GM18508 (cell line): Measurements from ENCODE around the gene STRADB.
"Not testable (repeated sequence)": the region's sequence is repeated elsewhere in the genome, so short reads cannot be mapped to it uniquely, and the experiment has no call there.

Experiments used
- ATAC-seq: cut with Tn5 transposase; IDR thresholded peaks from one replicate; pipeline ENCODE4 v1.9.1; 2021; ENCODE audit warnings: moderate number of reproducible peaks; ENCODE audit not compliant: insufficient read depth, unreplicated experiment

Gene STRADB

GRCh38 chr2:201464547-201464946 lies 13.0 kb downstream of the STRADB start:
- ATAC-seq: no peak

DNA sequence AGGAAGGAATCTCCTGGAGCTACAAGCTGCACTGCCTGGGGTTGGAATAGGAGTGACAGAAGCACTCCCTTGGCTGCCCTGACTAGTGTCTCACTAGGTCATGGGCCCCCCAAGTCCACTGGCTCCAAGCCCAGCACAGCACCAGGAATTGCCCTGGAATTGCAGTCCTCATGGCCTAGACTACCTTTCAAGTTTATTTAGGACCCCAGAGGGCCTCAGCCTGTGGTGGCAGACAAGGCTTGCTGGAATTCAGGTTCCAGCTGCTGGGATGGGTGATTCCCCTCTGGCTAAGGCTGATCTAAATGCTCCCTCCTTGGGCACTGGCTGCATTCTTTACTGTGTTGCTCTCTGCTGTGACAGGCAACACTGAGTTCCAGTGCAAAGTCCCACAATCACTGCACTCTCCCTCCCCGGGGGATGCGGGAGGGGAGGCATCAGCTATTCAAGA lies 14.0 kb downstream of the STRADB start:
- ATAC-seq: no peak

DNA sequence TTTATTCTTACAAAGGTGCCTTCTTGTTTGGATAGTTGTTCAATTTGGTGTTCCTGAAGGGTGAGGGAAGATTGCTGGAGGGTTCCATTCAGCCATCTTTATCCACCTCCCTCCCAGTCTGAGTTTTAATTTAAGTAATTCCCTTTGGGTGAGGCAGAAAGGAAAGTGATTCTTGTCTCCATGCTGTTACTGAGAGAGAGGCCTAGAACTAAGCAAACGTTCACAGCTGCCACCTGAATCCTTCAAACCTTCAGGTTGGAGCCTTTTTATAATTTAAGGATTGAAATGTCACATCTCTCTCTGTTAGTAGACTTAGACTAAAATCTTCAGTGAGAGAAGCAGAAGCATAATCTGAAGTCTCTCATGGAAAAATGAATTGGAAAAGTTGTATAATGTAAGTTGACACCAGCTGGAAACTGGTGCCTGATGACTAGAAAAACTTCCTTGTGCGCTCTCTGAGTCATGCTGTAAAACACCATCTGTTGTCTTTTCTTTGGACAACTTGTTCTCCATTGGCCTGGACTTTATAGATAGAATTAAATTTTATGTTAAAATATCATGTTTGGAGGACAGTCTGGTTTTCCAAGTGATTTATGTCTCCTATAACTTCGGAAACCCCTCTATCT lies 14.6 kb downstream of the STRADB start:
- ATAC-seq: no peak

DNA sequence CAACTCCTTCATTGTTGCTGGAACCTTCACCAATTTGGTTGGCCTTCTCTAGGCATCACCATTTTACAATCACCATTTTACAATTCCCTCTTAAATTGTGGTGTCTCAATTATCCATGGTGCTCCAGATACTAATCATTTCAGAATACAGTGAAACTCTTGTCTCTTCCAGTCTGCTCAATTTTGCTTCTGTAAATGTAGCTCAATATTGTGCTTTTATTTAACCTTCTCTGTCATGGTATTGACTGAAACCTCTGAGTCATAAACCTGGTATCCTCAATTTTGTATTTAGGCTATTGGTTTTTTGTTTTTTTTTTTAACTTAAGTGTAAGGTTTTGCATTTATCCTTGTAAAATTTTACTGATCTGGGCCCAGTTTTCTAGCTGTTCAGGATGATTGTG lies 16.1 kb downstream of the STRADB start:
- ATAC-seq: no peak

GRCh38 chr2:201470821-201471731 lies 19.5 kb downstream of the STRADB start:
- no peak for ATAC-seq

DNA sequence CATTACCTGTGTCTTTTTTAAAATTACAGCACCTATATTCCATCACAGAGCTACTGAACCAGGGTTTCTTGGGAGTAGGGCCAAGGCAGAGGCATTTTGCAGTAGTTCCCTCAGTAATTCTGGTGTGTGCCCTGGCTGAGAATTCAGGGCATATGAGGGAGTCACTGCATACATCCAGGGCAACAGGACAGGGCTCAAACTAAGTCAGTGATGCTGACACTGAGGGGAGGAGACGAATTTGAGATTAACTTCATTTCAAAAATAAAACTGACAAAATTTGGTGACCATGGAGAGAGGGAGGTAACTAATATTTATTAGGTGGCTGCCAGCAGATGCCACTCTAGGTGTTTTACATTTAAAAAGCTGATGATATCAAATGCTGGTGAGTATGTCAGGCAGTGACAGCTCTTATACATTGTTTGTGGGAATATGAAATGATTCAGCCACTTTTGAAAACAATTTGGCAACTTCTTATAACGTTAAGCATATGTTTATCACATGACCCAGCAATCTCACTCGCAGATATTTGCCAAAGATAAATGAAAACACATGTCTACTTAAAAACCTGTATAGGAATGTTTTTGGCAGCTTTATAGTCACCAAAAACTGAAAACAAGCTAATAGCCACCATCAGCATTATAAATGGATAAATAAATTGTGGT lies 20.3 kb downstream of the STRADB start:
- ATAC-seq: no peak

GRCh38 chr2:201472411-201472810 lies 20.9 kb downstream of the STRADB start:
- ATAC-seq: no peak

DNA sequence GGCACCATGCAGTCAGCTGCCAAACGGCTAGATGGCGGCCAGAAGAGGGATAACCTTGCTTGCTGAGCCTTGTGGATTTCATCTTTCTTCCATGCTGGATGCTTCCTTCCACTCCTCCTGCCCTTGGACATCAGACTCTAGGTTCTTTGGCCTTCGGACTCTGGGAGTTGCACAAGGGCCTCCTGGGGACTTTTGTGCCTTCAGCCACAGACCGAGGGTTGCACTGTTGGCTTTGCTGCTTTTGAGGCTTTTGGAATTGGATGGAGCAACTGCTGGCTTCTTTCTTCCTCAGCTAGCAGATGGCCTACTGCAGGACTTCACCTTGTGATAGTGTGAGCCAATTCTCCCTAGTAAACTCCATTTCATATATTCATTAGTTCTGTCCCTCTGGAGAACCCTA lies 31.0 kb downstream of the STRADB start:
- no peak for ATAC-seq

DNA sequence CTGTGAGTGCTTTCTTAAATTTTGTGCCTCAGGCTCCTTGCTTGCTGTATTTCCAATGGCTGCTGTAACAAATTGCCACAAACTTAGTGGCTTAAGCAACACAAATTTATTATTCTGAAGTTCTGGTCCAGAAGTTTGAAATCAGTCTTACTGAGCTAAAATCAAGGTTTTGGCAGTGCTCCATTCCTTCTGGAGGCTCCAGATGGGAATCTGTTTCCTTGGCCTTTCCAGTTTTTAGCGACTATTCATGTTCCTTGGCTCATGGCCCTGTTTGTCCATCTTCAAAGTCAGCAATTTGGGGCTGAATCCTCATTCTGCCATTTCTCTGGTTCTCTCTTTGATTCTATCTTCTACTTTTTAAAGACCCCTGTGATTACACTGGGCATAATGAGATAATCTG lies 31.8 kb downstream of the STRADB start:
- ATAC-seq: no peak

GRCh38 chr2:201483758-201484157 lies 32.2 kb downstream of the STRADB start:
- ATAC-seq: not testable (repeated sequence)

GRCh38 chr2:201484805-201485204 lies 33.3 kb downstream of the STRADB start:
- ATAC-seq: no peak

DNA sequence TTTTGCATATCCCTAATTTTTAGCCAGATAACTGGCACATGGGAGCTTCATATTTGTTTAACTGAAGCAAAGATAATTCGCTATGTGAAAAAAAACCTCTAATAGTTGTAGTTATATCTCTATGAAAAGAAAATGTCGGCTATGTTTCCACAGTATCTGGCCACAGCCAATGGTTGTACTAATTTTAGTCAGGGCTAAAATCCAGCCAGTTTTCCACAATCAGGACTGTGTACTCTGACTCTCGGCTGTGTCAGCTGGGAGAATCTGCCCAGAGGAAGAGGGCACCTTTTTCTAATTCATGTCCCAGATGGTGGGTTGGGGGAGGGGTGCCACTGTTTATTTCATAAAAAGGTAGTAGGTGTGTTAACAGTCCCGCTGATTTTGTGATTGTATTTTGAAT lies 38.8 kb downstream of the STRADB start:
- ATAC-seq: no peak

GRCh38 chr2:201496785-201497184 lies 45.2 kb downstream of the STRADB start:
- no peak for ATAC-seq

DNA sequence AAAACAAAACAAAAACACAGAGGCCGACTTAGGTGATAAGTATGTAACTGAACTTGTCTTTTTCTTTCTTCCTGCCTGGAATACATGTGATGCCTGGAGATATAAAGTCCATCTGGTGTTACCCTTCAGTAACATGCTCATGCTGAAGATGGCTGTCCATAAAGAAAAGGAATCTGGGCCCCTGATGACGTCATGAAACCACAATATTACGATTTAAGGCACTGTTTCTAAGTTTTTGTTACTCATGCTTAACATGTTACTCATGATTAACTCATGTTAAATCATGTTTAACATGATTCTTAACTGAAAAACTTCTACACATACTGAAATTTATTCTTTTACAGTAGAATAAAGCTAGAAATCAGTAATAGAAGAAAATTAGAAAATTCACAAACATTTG lies 49.0 kb downstream of the STRADB start:
- no peak for ATAC-seq

DNA sequence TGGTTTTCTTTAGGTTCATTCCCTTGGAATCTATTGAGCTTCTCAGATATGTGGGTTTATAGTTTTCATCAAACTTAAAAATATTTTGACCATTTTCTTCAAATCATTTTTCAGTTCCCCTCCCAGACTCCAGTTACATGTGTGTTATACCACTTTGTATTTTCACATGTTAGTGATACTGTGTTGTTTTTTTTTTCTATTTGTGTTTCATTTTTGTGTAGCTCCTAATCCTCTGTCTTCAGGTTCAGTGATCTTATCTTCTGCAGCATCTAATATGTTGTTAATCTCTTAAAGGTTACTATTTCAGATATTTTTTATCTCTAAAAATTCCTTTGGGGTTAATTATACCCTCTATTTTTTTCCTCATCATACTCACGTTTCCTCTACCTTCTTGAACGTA lies 51.2 kb downstream of the STRADB start:
- ATAC-seq: no peak

DNA sequence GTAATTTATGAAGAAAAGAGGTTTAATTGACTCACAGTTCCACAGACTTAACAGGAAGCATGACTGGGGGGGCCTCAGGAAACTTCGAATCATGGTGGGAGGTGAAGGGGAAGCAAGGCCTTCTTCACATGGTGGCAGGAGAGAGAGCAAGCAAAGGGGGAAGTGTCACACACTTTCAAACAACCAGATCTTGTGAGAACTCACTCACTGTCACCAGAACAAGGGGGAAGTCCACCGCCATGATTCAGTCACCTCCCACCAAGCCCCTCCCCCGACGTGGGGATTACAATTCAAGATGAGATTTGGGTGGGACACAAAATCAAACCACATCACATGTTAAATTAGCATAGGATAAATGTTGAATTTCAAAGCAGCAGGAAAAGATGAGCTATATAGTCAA lies 56.2 kb downstream of the STRADB start:
- no peak for ATAC-seq

DNA sequence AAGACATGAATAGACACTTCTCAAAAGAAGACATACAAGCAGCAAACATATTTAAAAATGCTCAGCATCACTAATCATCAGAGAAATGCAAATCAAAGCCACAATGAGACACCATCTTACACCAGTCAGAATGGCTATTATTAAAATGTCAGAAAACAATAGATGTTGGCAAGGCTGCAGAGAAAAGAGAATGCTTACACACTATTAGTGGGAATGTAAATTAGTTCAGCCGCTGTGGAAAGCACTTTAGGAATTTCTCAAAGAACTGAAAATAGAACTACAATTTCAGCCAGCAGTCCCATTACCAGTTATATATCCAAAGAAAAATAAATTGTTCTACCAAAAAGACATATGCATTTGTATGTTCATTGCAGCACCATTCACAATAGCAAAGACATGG lies 61.7 kb downstream of the STRADB start:
- ATAC-seq: no peak

GRCh38 chr2:201515573-201516246 lies 64.2 kb downstream of the STRADB start:
- ATAC-seq: no peak

- no peak for ATAC-seq
Measured at GRCh38 chr2:201517094-201517493, 65.6 kb downstream of the STRADB start.

DNA sequence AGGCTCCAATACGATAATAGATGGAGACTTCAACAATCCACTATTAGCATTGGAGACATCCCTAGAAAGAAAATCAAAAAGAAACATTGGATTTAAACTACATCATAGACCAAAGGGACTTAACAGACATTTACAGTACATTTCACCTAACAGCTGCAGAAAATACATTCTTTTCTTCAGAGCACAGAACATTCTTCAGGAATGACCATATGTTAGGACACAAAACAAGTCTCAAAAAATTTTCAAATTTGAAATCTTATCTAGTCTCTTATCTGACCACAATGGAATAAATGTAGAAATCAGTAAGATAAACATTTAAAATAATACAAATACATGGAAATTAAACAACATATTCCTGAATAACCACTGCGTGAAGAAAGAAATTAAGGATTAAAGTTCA lies 68.7 kb downstream of the STRADB start:
- no peak for ATAC-seq

DNA sequence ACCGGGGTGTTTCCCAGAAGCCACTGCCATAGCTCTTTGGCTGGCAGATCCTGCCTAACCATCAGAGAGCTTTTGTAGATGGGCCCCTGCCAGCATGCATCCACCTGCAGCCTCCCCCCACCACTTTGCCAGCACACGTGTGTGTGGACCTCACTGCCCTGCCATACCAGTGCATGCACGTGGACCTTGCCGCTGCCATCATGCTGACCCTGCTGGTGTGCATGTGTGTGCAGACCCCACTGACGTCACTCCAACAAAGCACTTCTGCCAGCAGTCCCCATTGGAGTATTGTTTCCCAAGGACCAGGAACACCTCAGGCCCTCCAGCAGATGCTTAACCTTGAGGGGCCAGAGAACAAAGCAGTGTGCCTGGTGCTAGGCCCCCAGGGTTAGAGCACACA lies 71.4 kb downstream of the STRADB start:
- ATAC-seq: no peak
